Liver (tissue), 9 donors: ENCODE measurements around the gene ADISSP. TPM values are rescaled to one million over a fixed set of nuclear protein-coding genes. Genes with fewer than 3 reads are reported as not detected.

Experiments used
- DNase-seq: peaks from one replicate; pipeline ENCODE4 v3.0.0-alpha.2; 2017; ENCODE audit warnings: low spot score
- H3K27ac ChIP-seq, 2 donors: one replicate each; pipeline ENCODE4 v1.7.0; 2013; ENCODE audit warnings: inconsistent platforms in 2 of 2, low read length in 2 of 2, control low read depth in 1 of 2, low read depth in 1 of 2, mild to moderate bottlenecking in 1 of 2
- H3K27me3 ChIP-seq, 4 donors: one replicate each; pipeline versions ENCODE4 v1.6.1 to v1.7.0; 2013; ENCODE audit warnings: low read length in 3 of 4, inconsistent platforms in 1 of 4, mild to moderate bottlenecking in 1 of 4, moderate library complexity in 1 of 4; ENCODE audit not compliant: control insufficient read depth in 4 of 4, insufficient read depth in 4 of 4
- H3K36me3 ChIP-seq, 4 donors: one replicate each; pipeline versions ENCODE4 v1.6.1 to v1.7.0; 2013; ENCODE audit warnings: low read length in 3 of 4, mild to moderate bottlenecking in 3 of 4, low read depth in 1 of 4, moderate library complexity in 1 of 4; ENCODE audit not compliant: control insufficient read depth in 4 of 4, insufficient read depth in 3 of 4
- H3K4me1 ChIP-seq, 4 donors: one replicate each; pipeline versions ENCODE4 v1.6.1 to v1.7.0; 2013; ENCODE audit warnings: low read length in 3 of 4, mild to moderate bottlenecking in 3 of 4, moderate library complexity in 1 of 4; ENCODE audit not compliant: control insufficient read depth in 4 of 4, insufficient read depth in 4 of 4
- H3K4me3 ChIP-seq, 3 donors: one replicate each; pipeline versions ENCODE4 v1.6.1 to v1.7.0; 2013; ENCODE audit warnings: low read length in 3 of 3, control low read depth in 1 of 3, low read depth in 1 of 3, mild to moderate bottlenecking in 1 of 3
- H3K9ac ChIP-seq, 2 donors: one replicate each; pipeline ENCODE4 v1.7.0; 2013; ENCODE audit warnings: low read length in 2 of 2, mild to moderate bottlenecking in 2 of 2, moderate library complexity in 2 of 2, control low read depth in 1 of 2, low read depth in 1 of 2
- H3K9me3 ChIP-seq, 4 donors: one replicate each; pipeline versions ENCODE4 v1.6.1 to v1.7.0; 2013; ENCODE audit warnings: low read length in 3 of 4; ENCODE audit not compliant: control insufficient read depth in 4 of 4
- EGR1 ChIP-seq, 2 donors: IDR thresholded peaks; 2 replicates each; pipeline ENCODE4 v1.6.1; 2016 to 2018; ENCODE audit warnings: antibody characterized with exemption in 2 of 2, low read depth in 2 of 2
- FOXA1 ChIP-seq: IDR thresholded peaks from 2 replicates; pipeline ENCODE4 v1.6.1; 2016; ENCODE audit warnings: antibody characterized with exemption
- FOXA2 ChIP-seq: IDR thresholded peaks from 2 replicates; pipeline ENCODE4 v1.6.1; 2016; ENCODE audit warnings: antibody characterized with exemption
- GABPA ChIP-seq, 2 donors: IDR thresholded peaks in 1 of 2; conservative IDR thresholded peaks in 1 of 2; 2 replicates each; pipeline ENCODE4 v1.6.1; 2016; ENCODE audit warnings: antibody characterized with exemption in 2 of 2, mild to moderate bottlenecking in 1 of 2, moderate library complexity in 1 of 2
- HNF4A ChIP-seq, 2 donors: conservative IDR thresholded peaks; 2 replicates each; pipeline ENCODE4 v1.6.1; 2016; ENCODE audit warnings: antibody characterized with exemption in 2 of 2, mild to moderate bottlenecking in 2 of 2
- HNF4G ChIP-seq: IDR thresholded peaks from 2 replicates; pipeline ENCODE4 v1.6.1; 2016; ENCODE audit warnings: antibody characterized with exemption
- JUND ChIP-seq, 2 donors: IDR thresholded peaks; 2 replicates each; pipeline ENCODE4 v1.6.1; 2016; ENCODE audit warnings: antibody characterized with exemption in 2 of 2
- NR2F2 ChIP-seq: IDR thresholded peaks from 2 replicates; pipeline ENCODE4 v1.6.1; 2016; ENCODE audit warnings: antibody characterized with exemption
- RAD21 ChIP-seq, 2 donors: IDR thresholded peaks; 2 replicates each; pipeline ENCODE4 v1.6.1; 2016; ENCODE audit warnings: antibody characterized with exemption in 2 of 2, mild to moderate bottlenecking in 2 of 2
- RXRA ChIP-seq, 2 donors: IDR thresholded peaks; 2 replicates each; pipeline ENCODE4 v1.6.1; 2017 to 2018; ENCODE audit warnings: antibody characterized with exemption in 2 of 2, mild to moderate bottlenecking in 1 of 2
- SP1 ChIP-seq: IDR thresholded peaks from 2 replicates; pipeline ENCODE4 v1.6.1; 2018; ENCODE audit warnings: antibody characterized with exemption, mild to moderate bottlenecking
- TAF1 ChIP-seq: conservative IDR thresholded peaks from 2 replicates; pipeline ENCODE4 v1.6.1; 2016; ENCODE audit warnings: antibody characterized with exemption, mild to moderate bottlenecking
- YY1 ChIP-seq: IDR thresholded peaks from 2 replicates; pipeline ENCODE4 v1.6.1; 2016; ENCODE audit warnings: antibody characterized with exemption, mild to moderate bottlenecking
- WGBS: extraction: QIAGEN DNeasy Blood & Tissue Kit; methylation state at CpG from one replicate; pipeline ENCODE4 v1.1.7; 2013; 5-methylcytosine and 5-hydroxymethylcytosine counted together
- polyA plus RNA-seq, 2 donors: library from polyadenylated mRNA; stranded (reverse) in 1 of 2; unstranded in 1 of 2; fragments of 200-250 nt in 1 of 2; fragments of >200 nt in 1 of 2; fragmentation: Nextera tagmentation in 1 of 2; extraction: Ambion mirVana in 1 of 2; gene quantifications; one replicate each; pipeline versions ENCODE4 v1.2.1 to v1.2.3, GENCODE V29; 2013 to 2015
- total RNA-seq, 2 donors: library from RNA; depleted of rRNA; stranded (reverse); fragments of >200 nt; gene quantifications; one replicate each; pipeline ENCODE4 v1.2.3, GENCODE V29; 2014
- TF ChIP-seq, protein P1 (sequence below): IDR thresholded peaks from 2 replicates; pipeline ENCODE4 v1.6.1; 2016; ENCODE audit warnings: antibody characterized with exemption
- TF ChIP-seq, protein P2 (sequence below): IDR thresholded peaks from 2 replicates; pipeline ENCODE4 v1.6.1; 2016; ENCODE audit warnings: antibody characterized with exemption
- TF ChIP-seq, protein P3 (sequence below): fragments of 150-350 bp; IDR thresholded peaks from 2 replicates; pipeline ENCODE4 v1.5.1; 2017; ENCODE audit warnings: improper control_type of control experiment, low read depth, low read length; ENCODE audit not compliant: missing input control
- TF ChIP-seq, protein P4 (sequence below): IDR thresholded peaks from 2 replicates; pipeline ENCODE4 v1.6.1; 2016; ENCODE audit warnings: antibody characterized with exemption, mild to moderate bottlenecking
- TF ChIP-seq, protein P5 (sequence below): IDR thresholded peaks from 2 replicates; pipeline ENCODE4 v1.6.1; 2016; ENCODE audit warnings: antibody characterized with exemption
- donor health status: healthy.
- donor health status: healthy.
- donor health status: healthy.
- donor health status: healthy.
- donor health status: healthy.

Gene ADISSP
- total and polyA plus RNA-seq, 4 donors: 3.8 to 27.3 (median 10.4) TPM

DNA sequence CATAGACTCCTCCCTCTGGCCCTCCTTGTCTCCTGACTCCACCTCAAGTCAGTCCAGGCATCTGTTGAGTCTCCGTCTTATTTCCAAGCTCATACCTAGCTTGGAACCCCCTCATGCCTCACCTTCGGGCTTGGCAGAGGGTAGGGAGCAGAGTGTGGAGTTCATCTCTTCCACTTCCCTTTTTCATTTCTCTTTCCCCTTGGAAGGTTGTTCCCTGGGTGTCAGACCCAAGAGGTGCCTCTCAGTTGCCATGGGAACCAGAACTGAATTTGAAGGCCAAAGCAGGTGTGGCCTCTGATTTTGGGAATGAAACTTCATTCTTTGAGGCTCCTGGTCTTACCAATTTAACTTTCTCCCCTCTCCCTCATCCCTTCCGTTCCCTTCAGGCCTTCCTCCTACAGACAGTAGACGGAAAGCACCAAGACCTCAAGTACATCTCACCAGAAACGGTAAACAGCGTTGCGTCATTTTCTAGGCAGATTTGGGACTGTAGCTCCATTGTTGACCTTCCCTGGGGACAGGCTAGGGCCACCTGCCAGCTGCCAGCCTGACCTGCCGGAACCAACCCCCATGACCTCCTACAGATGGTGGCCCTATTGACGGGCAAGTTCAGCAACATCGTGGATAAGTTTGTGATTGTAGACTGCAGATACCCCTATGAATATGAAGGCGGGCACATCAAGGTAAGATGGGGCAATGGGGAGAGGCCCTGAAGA is 35.1 kb upstream of the ADISSP start:
- Histone ChIP-seq H3K27ac (peak overlapping the region; percentile 30 to 71), H3K4me1 (peaks cover 16 to 37% (median 31%) of the 10 kb centered on the region in 4 donors), H3K9ac (no peak overlapping the region), H3K27me3 (no peaks in the 10 kb centered on the region), H3K9me3 (no peaks in the 10 kb centered on the region), H3K36me3 (peaks cover 0 to 10% (median 4%) of the 10 kb centered on the region in 4 donors), H3K4me3 (no peak overlapping the region)
- DNase-seq: no peak
- TF ChIP-seq, protein P1, sequence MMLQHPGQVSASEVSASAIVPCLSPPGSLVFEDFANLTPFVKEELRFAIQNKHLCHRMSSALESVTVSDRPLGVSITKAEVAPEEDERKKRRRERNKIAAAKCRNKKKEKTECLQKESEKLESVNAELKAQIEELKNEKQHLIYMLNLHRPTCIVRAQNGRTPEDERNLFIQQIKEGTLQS: peak; percentile 84
- TF ChIP-seq YY1: peak; percentile 89
- TF ChIP-seq JUND (IDR thresholded peaks at IDR 0.05): peak; percentile 69 to 93
- TF ChIP-seq SP1: peak; percentile 78
- TF ChIP-seq, protein P2, sequence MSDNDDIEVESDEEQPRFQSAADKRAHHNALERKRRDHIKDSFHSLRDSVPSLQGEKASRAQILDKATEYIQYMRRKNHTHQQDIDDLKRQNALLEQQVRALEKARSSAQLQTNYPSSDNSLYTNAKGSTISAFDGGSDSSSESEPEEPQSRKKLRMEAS: peak; percentile 96
- TF ChIP-seq GABPA (IDR thresholded peaks at IDR 0.05 in 1 of 2, conservative IDR thresholded peaks at IDR 0.05 in 1 of 2): peak in 1 of 2 donors; percentile 32
- TF ChIP-seq TAF1: no peak
- TF ChIP-seq, protein P3, sequence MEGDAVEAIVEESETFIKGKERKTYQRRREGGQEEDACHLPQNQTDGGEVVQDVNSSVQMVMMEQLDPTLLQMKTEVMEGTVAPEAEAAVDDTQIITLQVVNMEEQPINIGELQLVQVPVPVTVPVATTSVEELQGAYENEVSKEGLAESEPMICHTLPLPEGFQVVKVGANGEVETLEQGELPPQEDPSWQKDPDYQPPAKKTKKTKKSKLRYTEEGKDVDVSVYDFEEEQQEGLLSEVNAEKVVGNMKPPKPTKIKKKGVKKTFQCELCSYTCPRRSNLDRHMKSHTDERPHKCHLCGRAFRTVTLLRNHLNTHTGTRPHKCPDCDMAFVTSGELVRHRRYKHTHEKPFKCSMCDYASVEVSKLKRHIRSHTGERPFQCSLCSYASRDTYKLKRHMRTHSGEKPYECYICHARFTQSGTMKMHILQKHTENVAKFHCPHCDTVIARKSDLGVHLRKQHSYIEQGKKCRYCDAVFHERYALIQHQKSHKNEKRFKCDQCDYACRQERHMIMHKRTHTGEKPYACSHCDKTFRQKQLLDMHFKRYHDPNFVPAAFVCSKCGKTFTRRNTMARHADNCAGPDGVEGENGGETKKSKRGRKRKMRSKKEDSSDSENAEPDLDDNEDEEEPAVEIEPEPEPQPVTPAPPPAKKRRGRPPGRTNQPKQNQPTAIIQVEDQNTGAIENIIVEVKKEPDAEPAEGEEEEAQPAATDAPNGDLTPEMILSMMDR: no peak
- peak; percentile 61 for TF ChIP-seq NR2F2
- peak; percentile 93 for TF ChIP-seq FOXA1
- TF ChIP-seq, protein P4, sequence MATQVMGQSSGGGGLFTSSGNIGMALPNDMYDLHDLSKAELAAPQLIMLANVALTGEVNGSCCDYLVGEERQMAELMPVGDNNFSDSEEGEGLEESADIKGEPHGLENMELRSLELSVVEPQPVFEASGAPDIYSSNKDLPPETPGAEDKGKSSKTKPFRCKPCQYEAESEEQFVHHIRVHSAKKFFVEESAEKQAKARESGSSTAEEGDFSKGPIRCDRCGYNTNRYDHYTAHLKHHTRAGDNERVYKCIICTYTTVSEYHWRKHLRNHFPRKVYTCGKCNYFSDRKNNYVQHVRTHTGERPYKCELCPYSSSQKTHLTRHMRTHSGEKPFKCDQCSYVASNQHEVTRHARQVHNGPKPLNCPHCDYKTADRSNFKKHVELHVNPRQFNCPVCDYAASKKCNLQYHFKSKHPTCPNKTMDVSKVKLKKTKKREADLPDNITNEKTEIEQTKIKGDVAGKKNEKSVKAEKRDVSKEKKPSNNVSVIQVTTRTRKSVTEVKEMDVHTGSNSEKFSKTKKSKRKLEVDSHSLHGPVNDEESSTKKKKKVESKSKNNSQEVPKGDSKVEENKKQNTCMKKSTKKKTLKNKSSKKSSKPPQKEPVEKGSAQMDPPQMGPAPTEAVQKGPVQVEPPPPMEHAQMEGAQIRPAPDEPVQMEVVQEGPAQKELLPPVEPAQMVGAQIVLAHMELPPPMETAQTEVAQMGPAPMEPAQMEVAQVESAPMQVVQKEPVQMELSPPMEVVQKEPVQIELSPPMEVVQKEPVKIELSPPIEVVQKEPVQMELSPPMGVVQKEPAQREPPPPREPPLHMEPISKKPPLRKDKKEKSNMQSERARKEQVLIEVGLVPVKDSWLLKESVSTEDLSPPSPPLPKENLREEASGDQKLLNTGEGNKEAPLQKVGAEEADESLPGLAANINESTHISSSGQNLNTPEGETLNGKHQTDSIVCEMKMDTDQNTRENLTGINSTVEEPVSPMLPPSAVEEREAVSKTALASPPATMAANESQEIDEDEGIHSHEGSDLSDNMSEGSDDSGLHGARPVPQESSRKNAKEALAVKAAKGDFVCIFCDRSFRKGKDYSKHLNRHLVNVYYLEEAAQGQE: peak; percentile 39
- TF ChIP-seq RAD21 (IDR thresholded peaks at IDR 0.05): no peak
- TF ChIP-seq, protein P5, sequence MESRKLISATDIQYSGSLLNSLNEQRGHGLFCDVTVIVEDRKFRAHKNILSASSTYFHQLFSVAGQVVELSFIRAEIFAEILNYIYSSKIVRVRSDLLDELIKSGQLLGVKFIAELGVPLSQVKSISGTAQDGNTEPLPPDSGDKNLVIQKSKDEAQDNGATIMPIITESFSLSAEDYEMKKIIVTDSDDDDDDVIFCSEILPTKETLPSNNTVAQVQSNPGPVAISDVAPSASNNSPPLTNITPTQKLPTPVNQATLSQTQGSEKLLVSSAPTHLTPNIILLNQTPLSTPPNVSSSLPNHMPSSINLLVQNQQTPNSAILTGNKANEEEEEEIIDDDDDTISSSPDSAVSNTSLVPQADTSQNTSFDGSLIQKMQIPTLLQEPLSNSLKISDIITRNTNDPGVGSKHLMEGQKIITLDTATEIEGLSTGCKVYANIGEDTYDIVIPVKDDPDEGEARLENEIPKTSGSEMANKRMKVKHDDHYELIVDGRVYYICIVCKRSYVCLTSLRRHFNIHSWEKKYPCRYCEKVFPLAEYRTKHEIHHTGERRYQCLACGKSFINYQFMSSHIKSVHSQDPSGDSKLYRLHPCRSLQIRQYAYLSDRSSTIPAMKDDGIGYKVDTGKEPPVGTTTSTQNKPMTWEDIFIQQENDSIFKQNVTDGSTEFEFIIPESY: no peak
- peak; percentile 31 for TF ChIP-seq HNF4G
- TF ChIP-seq EGR1 (IDR thresholded peaks at IDR 0.05; ENCODE audit: low read depth in 2 of 2): peak in 1 of 2 donors; percentile 61
- peak; percentile 53 to 73 for TF ChIP-seq HNF4A (conservative IDR thresholded peaks at IDR 0.05)
- peak; percentile 96 to 97 for TF ChIP-seq RXRA (IDR thresholded peaks at IDR 0.05)
- TF ChIP-seq FOXA2: peak; percentile 95
- WGBS: 52% methylated on average over 11 of the region's 11 CpGs
